Heart left ventricle (tissue), 16 donors: ENCODE results near the gene PSPH. TPM values are rescaled to one million over a fixed set of nuclear protein-coding genes. Genes with fewer than 3 reads are reported as not detected.

Experiments
- ATAC-seq, 4 donors: fragments of 200-7000 bp; cut with Tn5 transposase; one replicate each; pipeline ENCODE4 v1.9.1; 2020 to 2022; ENCODE audit warnings: moderate library complexity in 4 of 4, mild to moderate bottlenecking in 3 of 4, moderate number of reproducible peaks in 1 of 4
- DNase-seq, 5 donors: peaks; one replicate each; pipeline ENCODE4 v3.0.0-alpha.2; 2020
- H3K27ac ChIP-seq, 12 donors: fragments of 200-600 bp; sonication (generic) in 4 of 12; one replicate each; pipeline versions ENCODE4 v1.5.0 to v1.8.0; 2016 to 2022; ENCODE audit warnings: mild to moderate bottlenecking in 2 of 12
- H3K27me3 ChIP-seq, 9 donors: fragments of 200-600 bp; sonication (generic) in 2 of 9; one replicate each; pipeline versions ENCODE4 v1.5.1 to v1.8.0; 2016 to 2022; ENCODE audit warnings: mild to moderate bottlenecking in 3 of 9
- H3K36me3 ChIP-seq, 9 donors: fragments of 200-600 bp; sonication (generic) in 2 of 9; one replicate each; pipeline versions ENCODE4 v1.5.0 to v1.8.0; 2018 to 2022; ENCODE audit warnings: mild to moderate bottlenecking in 2 of 9
- H3K4me1 ChIP-seq, 12 donors: fragments of 200-600 bp; sonication (generic) in 4 of 12; one replicate each; pipeline versions ENCODE4 v1.5.0 to v1.8.0; 2016 to 2022; ENCODE audit warnings: mild to moderate bottlenecking in 3 of 12
- H3K4me3 ChIP-seq, 12 donors: fragments of 200-600 bp; sonication (generic) in 4 of 12; one replicate each; pipeline versions ENCODE4 v1.5.0 to v1.8.0; 2017 to 2022; ENCODE audit warnings: mild to moderate bottlenecking in 9 of 12, moderate library complexity in 4 of 12
- H3K9me3 ChIP-seq, 12 donors: fragments of 200-600 bp; sonication (generic) in 4 of 12; one replicate each; pipeline versions ENCODE4 v1.5.0 to v1.8.0; 2016 to 2022; ENCODE audit warnings: mild to moderate bottlenecking in 1 of 12
- CTCF ChIP-seq, 12 donors: fragments of 200-600 bp; sonication (generic) in 4 of 12; IDR thresholded peaks; one replicate each; pipeline versions ENCODE4 v1.5.0 to v1.8.0; 2018 to 2022; ENCODE audit warnings: antibody characterized with exemption in 12 of 12, mild to moderate bottlenecking in 5 of 12
- POLR2A ChIP-seq, 2 donors: fragments of 450-650 bp; IDR thresholded peaks; one replicate each; pipeline ENCODE4 v1.6.1; 2017; ENCODE audit warnings: antibody characterized with exemption in 2 of 2, mild to moderate bottlenecking in 2 of 2, moderate library complexity in 2 of 2
- WGBS, 4 donors: extraction: QIAGEN DNeasy Blood & Tissue Kit in 2 of 4; methylation state at CpG; one replicate each; pipeline versions ENCODE4 v1.1.5 to v1.1.7; 2013 to 2018; 5-methylcytosine and 5-hydroxymethylcytosine counted together
- intact Hi-C, 10 donors: fragments of 100-400 bp; cut with DNase I; formaldehyde crosslinking; loops; one replicate each; pipeline versions ENCODE4 v1.11.1 to v1.14.2; 2022
- polyA plus RNA-seq, 2 donors: library from polyadenylated mRNA; stranded (reverse); fragments of 200-250 nt; gene quantifications; one replicate each; pipeline ENCODE4 v1.2.3, GENCODE V29; 2013
- total RNA-seq, 9 donors: library from RNA; depleted of rRNA in 2 of 9; stranded (reverse); fragments of >200 nt in 2 of 9; fragmentation: NEBNext Ultra II Directional in 3 of 9; extraction: Animal tissue kit (Norgen Biotek cat#: 25700) in 3 of 9; gene quantifications; one replicate each; pipeline versions ENCODE4 v1.1.0 to v1.2.4, GENCODE V29; 2016 to 2023
- donor health status: ischemic (EF 13 %, LVEDD 7.1; RV severe dilation, severe dysfunction).
- donor health status: healthy with polysubstance abuse.
- donor health status: DM: no; HTN: yes; CAD: no.
- donor health status: DM: no; HTN: no; CAD: no.
- donor health status: ischemic (EF 25% LVEDD 6.9; RV normal size, moderate dysfunction).
- donor health status: ischemic (EF 25% LVEDD 5.7; RV mildly dilated, moderate dysfunction).
- donor health status: healthy.
- donor health status: DM: yes; HTN: yes; CAD: no.
- donor health status: ischemic (EF 35%, LVEDD 5.7; RV mildly dilated, moderate dysfunction).
- donor health status: nonischemic (EF 11% LVEDD 7.7; RV severe dilation, severe dysfunction).
- donor health status: DM: yes; HTN: yes; CAD: no.
- donor health status: PGD.
- donor health status: ischemic (EF 29% LVEDD 5.4; RV normal size, mild dysfunction).
- donor health status: nonischemic (EF 23%, LVEDD 6.1; RV moderate dilation, normal function).

PSPH gene
- total and polyA plus RNA-seq, 11 donors: 3.5 to 15.9 (median 8.9) TPM

- H3K36me3 ChIP-seq: peaks cover 0 to 52% (median 49%) of the 10 kb centered on the region in 9 donors
- H3K4me1 ChIP-seq: peaks cover 0 to 33% (median 12%) of the 10 kb centered on the region in 12 donors
- TF ChIP-seq CTCF (IDR thresholded peaks at IDR 0.05) (no peak), POLR2A (IDR thresholded peaks at IDR 0.05) (no peak)
- H3K4me3 ChIP-seq: no peak overlapping the region
- H3K27me3 ChIP-seq: no peaks in the 10 kb centered on the region
- no peaks in the 10 kb centered on the region for H3K9me3 ChIP-seq
- 38 to 56% (median 50%) methylated on average over 4 of the region's 4 CpGs for WGBS, 4 donors
- no peak for DNase-seq
- no peak for ATAC-seq
- H3K27ac ChIP-seq: peak overlapping the region in 7 of 12 donors; percentile 28 to 84 (median 44)
- intact Hi-C loops: loop anchor here in 2 of 10 donors (5.0 to 10.0 kb wide), 2 partner anchors 74 to 97 kb away; partner anchors contain the start of genes CCT6A (in 1 of the 2) and PSPH (in 1 of the 2)
These were observed 73.4 kb downstream of the PSPH start for GRCh38 chr7:55977831-55978230.

- 44 to 55% (median 50%) methylated on average over 7 of the region's 7 CpGs for WGBS, 4 donors
- H3K4me1 ChIP-seq: peaks cover 0 to 49% (median 14%) of the 10 kb centered on the region in 12 donors
- intact Hi-C loops: loop anchor here in 2 of 10 donors (5.0 to 10.0 kb wide), 2 partner anchors 76 to 99 kb away; partner anchors contain the start of genes CCT6A (in 1 of the 2) and PSPH (in 1 of the 2)
- ATAC-seq: peak; percentile 85 to 91 (median 90)
- peak overlapping the region; percentile 4 to 84 (median 68) for H3K27ac ChIP-seq
- no peak for DNase-seq
- no peak overlapping the region for H3K4me3 ChIP-seq
- H3K27me3 ChIP-seq: no peaks in the 10 kb centered on the region
- peaks cover 0 to 35% (median 32%) of the 10 kb centered on the region in 9 donors for H3K36me3 ChIP-seq
- no peaks in the 10 kb centered on the region for H3K9me3 ChIP-seq
- no peak for TF ChIP-seq CTCF (IDR thresholded peaks at IDR 0.05)
- TF ChIP-seq POLR2A (IDR thresholded peaks at IDR 0.05): no peak
These were observed 75.1 kb downstream of the PSPH start for GRCh38 chr7:55975988-55976633.

GRCh38 chr7:55973747-55974250, 77.4 kb downstream of the PSPH start:
- 72 to 89% (median 82%) methylated on average over 7 of the region's 7 CpGs for WGBS, 4 donors
- H3K9me3 ChIP-seq: no peaks in the 10 kb centered on the region
- H3K4me1 ChIP-seq: peaks cover 0 to 69% (median 18%) of the 10 kb centered on the region in 12 donors
- H3K36me3 ChIP-seq: peaks cover 0 to 14% (median 9%) of the 10 kb centered on the region in 9 donors
- ATAC-seq (no peak), DNase-seq (no peak)
- peak overlapping the region in 4 of 12 donors; percentile 15 to 76 (median 33) for H3K27ac ChIP-seq
- no peaks in the 10 kb centered on the region for H3K27me3 ChIP-seq
- intact Hi-C loops: loop anchor here in 1 of 10 donors (10.0 kb wide), 1 partner anchor 101 kb away; no protein-coding TSS in a partner anchor
- no peak overlapping the region for H3K4me3 ChIP-seq
- TF ChIP-seq CTCF (IDR thresholded peaks at IDR 0.05): no peak
- TF ChIP-seq POLR2A (IDR thresholded peaks at IDR 0.05): no peak

GRCh38 chr7:55970978-55971377, 80.3 kb downstream of the PSPH start:
- Histone ChIP-seq H3K4me1 (peaks cover 0 to 68% (median 10%) of the 10 kb centered on the region in 12 donors), H3K27ac (peak overlapping the region; percentile 54 to 86 (median 79)), H3K9me3 (no peaks in the 10 kb centered on the region), H3K27me3 (no peaks in the 10 kb centered on the region), H3K4me3 (peak overlapping the region in 5 of 12 donors; percentile 2 to 26 (median 20)), H3K36me3 (peaks cover 0 to 12% (median 3%) of the 10 kb centered on the region in 9 donors)
- ATAC-seq: peak; percentile 68 to 87 (median 80)
- peak in 4 of 5 donors; percentile 33 to 52 (median 40) for DNase-seq
- WGBS, 4 donors: 47 to 63% (median 54%) methylated on average over 8 of the region's 8 CpGs
- TF ChIP-seq POLR2A (IDR thresholded peaks at IDR 0.05): peak in 1 of 2 donors; percentile 28
- no peak for TF ChIP-seq CTCF (IDR thresholded peaks at IDR 0.05)
- intact Hi-C loops: loop anchor here in 1 of 10 donors (10.0 kb wide), 1 partner anchor 104 kb away; no protein-coding TSS in a partner anchor
